IPS DF 6.9 (cell line): ENCODE data around the gene WDR53.
"Not testable (repeated sequence)": the region's sequence is repeated elsewhere in the genome, so short reads cannot be mapped to it uniquely, and the experiment has no call there.

Experiments used
- DNase-seq: peaks from one replicate; pipeline ENCODE4 v3.0.0-alpha.2; 2013; ENCODE audit warnings: low read depth, low spot score
- H3K27ac ChIP-seq: one replicate; pipeline ENCODE4 v1.5.1; 2013; ENCODE audit warnings: low read length, control low read depth
- H3K27me3 ChIP-seq: 2 replicates; pipeline ENCODE4 v1.6.1; 2013; ENCODE audit warnings: mild to moderate bottlenecking, low read length; ENCODE audit not compliant: control insufficient read depth, insufficient read depth
- H3K36me3 ChIP-seq: 2 replicates; pipeline ENCODE4 v1.6.1; 2013; ENCODE audit warnings: low read length; ENCODE audit not compliant: control insufficient read depth, insufficient read depth
- H3K4me1 ChIP-seq: 2 replicates; pipeline ENCODE4 v1.6.1; 2013; ENCODE audit warnings: low read length; ENCODE audit not compliant: control insufficient read depth, insufficient read depth
- H3K4me3 ChIP-seq: 2 replicates; pipeline ENCODE4 v1.5.1; 2013; ENCODE audit warnings: mild to moderate bottlenecking, low read length
- H3K9me3 ChIP-seq: 2 replicates; pipeline ENCODE4 v1.6.1; 2013; ENCODE audit warnings: low read length, inconsistent platforms; ENCODE audit not compliant: control insufficient read depth, insufficient read depth
- WGBS: extraction: QIAGEN DNeasy Blood & Tissue Kit; methylation state at CpG from one replicate; pipeline ENCODE4 v1.1.7; 2013; ENCODE audit warnings: mixed read lengths, missing lambda C conversion rate; ENCODE audit not compliant: insufficient read length, insufficient coverage; 5-methylcytosine and 5-hydroxymethylcytosine counted together

WDR53 gene

GRCh38 chr3:196568246-196569002 lies at the start of gene WDR53, which contains the start of gene FBXO45:
TSS of gene WDR53 (minus strand) at chr3:196568554. CDS start at chr3:196561475, 7,079 bp downstream.
TSS of gene FBXO45 (plus strand) at chr3:196568660. CDS start at chr3:196568985, 325 bp downstream.
- no peak within 1 kb of the TSS for H3K27ac ChIP-seq
- H3K27me3 ChIP-seq, result no peaks in the 10 kb centered on the region
- no peaks in the 10 kb centered on the region for H3K9me3 ChIP-seq
- no peaks in the 10 kb centered on the region for H3K4me1 ChIP-seq
- no CpG with 5 or more reads among the region's 87 CpGs for WGBS
- DNase-seq, result peak; percentile 85
- H3K4me3 ChIP-seq, result peak within 1 kb of the TSS; percentile 88
- H3K36me3 ChIP-seq, result no peaks in the 10 kb centered on the region

GRCh38 chr3:196617256-196617655 lies 48.9 kb upstream of the WDR53 start:
- Histone ChIP-seq H3K9me3 (no peaks in the 10 kb centered on the region), H3K4me1 (no peaks in the 10 kb centered on the region), H3K27me3 (no peaks in the 10 kb centered on the region), H3K4me3 (no peak overlapping the region), H3K27ac (no peak overlapping the region), H3K36me3 (no peaks in the 10 kb centered on the region)
- DNase-seq, result no peak
- WGBS, result no CpG with 5 or more reads among the region's 5 CpGs

- not testable (repeated sequence) for H3K36me3 ChIP-seq, H3K4me3 ChIP-seq, H3K27me3 ChIP-seq, H3K9me3 ChIP-seq, H3K4me1 ChIP-seq, DNase-seq, H3K27ac ChIP-seq
- WGBS, result no CpG with 5 or more reads among the region's 6 CpGs
Observed at GRCh38 chr3:196615234-196615633, 46.9 kb upstream of the WDR53 start.

GRCh38 chr3:196611761-196612483 lies 43.6 kb upstream of the WDR53 start:
- no peaks in the 10 kb centered on the region for H3K9me3 ChIP-seq
- no peak overlapping the region for H3K4me3 ChIP-seq
- H3K27ac ChIP-seq, result no peak overlapping the region
- no peaks in the 10 kb centered on the region for H3K4me1 ChIP-seq
- no peaks in the 10 kb centered on the region for H3K27me3 ChIP-seq
- no CpG with 5 or more reads among the region's 10 CpGs for WGBS
- no peaks in the 10 kb centered on the region for H3K36me3 ChIP-seq
- no peak for DNase-seq

GRCh38 chr3:196609805-196610515 lies 41.6 kb upstream of the WDR53 start:
- Histone ChIP-seq H3K4me1 (no peaks in the 10 kb centered on the region), H3K4me3 (no peak overlapping the region), H3K9me3 (no peaks in the 10 kb centered on the region), H3K36me3 (no peaks in the 10 kb centered on the region), H3K27ac (no peak overlapping the region), H3K27me3 (no peaks in the 10 kb centered on the region)
- no peak for DNase-seq
- no CpG with 5 or more reads among the region's 6 CpGs for WGBS

- peak; percentile 84 for DNase-seq
- Histone ChIP-seq H3K36me3 (no peaks in the 10 kb centered on the region), H3K9me3 (no peaks in the 10 kb centered on the region), H3K27me3 (no peaks in the 10 kb centered on the region), H3K4me1 (no peaks in the 10 kb centered on the region), H3K27ac (no peak overlapping the region), H3K4me3 (no peak overlapping the region)
- no CpG with 5 or more reads among the region's 5 CpGs for WGBS
Observed at GRCh38 chr3:196609343-196609775, 41.0 kb upstream of the WDR53 start.

GRCh38 chr3:196608693-196609092 lies 40.3 kb upstream of the WDR53 start:
- no CpG with 5 or more reads among the region's 2 CpGs for WGBS
- no peaks in the 10 kb centered on the region for H3K9me3 ChIP-seq
- no peak overlapping the region for H3K27ac ChIP-seq
- no peaks in the 10 kb centered on the region for H3K36me3 ChIP-seq
- H3K27me3 ChIP-seq, result no peaks in the 10 kb centered on the region
- H3K4me1 ChIP-seq, result no peaks in the 10 kb centered on the region
- H3K4me3 ChIP-seq, result no peak overlapping the region
- DNase-seq, result no peak

GRCh38 chr3:196604548-196604947 lies 36.2 kb upstream of the WDR53 start:
- Histone ChIP-seq H3K36me3 (no peaks in the 10 kb centered on the region), H3K27me3 (no peaks in the 10 kb centered on the region)

GRCh38 chr3:196603683-196604082 lies 35.3 kb upstream of the WDR53 start:
- H3K9me3 ChIP-seq, result no peaks in the 10 kb centered on the region
- H3K4me3 ChIP-seq, result no peak overlapping the region
- no peaks in the 10 kb centered on the region for H3K27me3 ChIP-seq
- no peaks in the 10 kb centered on the region for H3K4me1 ChIP-seq
- WGBS, result no CpG with 5 or more reads among the region's 7 CpGs
- no peak overlapping the region for H3K27ac ChIP-seq
- DNase-seq, result no peak
- no peaks in the 10 kb centered on the region for H3K36me3 ChIP-seq

More at GRCh38 chr3:196604548-196604947, 36.2 kb upstream of the WDR53 start:
- no peaks in the 10 kb centered on the region for H3K9me3 ChIP-seq
- no CpG with 5 or more reads among the region's 13 CpGs for WGBS
- H3K27ac ChIP-seq, result no peak overlapping the region
- H3K4me3 ChIP-seq, result no peak overlapping the region
- no peaks in the 10 kb centered on the region for H3K4me1 ChIP-seq
- DNase-seq, result no peak

GRCh38 chr3:196602673-196603072 lies 34.3 kb upstream of the WDR53 start:
- H3K4me3 ChIP-seq, result no peak overlapping the region
- no CpG with 5 or more reads among the region's 6 CpGs for WGBS
- H3K27me3 ChIP-seq, result no peaks in the 10 kb centered on the region
- no peak overlapping the region for H3K27ac ChIP-seq
- no peaks in the 10 kb centered on the region for H3K9me3 ChIP-seq
- DNase-seq, result no peak
- H3K4me1 ChIP-seq, result no peaks in the 10 kb centered on the region
- no peaks in the 10 kb centered on the region for H3K36me3 ChIP-seq
